Activated T-cell treated with anti-CD3 and anti-CD28 coated beads, Interleukin-2, amount 50 U/mL, for 24 hours (primary cell): Measurements from ENCODE around the gene TNPO3.
"Not testable (repeated sequence)": the region's sequence is repeated elsewhere in the genome, so short reads cannot be mapped to it uniquely, and the experiment has no call there.

ENCODE experiments used
- DNase-seq: peaks from one replicate; pipeline ENCODE4 v3.0.0-alpha.2; 2020
- H3K27ac Mint-ChIP-seq: 2 replicates; pipeline ENCODE4 v1.8.0; 2020; ENCODE audit warnings: mild to moderate bottlenecking, mixed read lengths
- H3K27me3 Mint-ChIP-seq: 2 replicates; pipeline ENCODE4 v1.8.0; 2020; ENCODE audit warnings: mixed read lengths
- H3K36me3 Mint-ChIP-seq: 2 replicates; pipeline ENCODE4 v1.8.0; 2020; ENCODE audit warnings: low read depth, mixed read lengths
- H3K4me1 Mint-ChIP-seq: 2 replicates; pipeline ENCODE4 v1.8.0; 2020; ENCODE audit warnings: low read depth, mixed read lengths
- H3K4me3 Mint-ChIP-seq: 2 replicates; pipeline ENCODE4 v1.8.0; 2020; ENCODE audit warnings: mild to moderate bottlenecking, moderate library complexity, mixed read lengths
- H3K9me3 Mint-ChIP-seq: 2 replicates; pipeline ENCODE4 v1.8.0; 2020; ENCODE audit warnings: mixed read lengths

TNPO3 gene

DNA sequence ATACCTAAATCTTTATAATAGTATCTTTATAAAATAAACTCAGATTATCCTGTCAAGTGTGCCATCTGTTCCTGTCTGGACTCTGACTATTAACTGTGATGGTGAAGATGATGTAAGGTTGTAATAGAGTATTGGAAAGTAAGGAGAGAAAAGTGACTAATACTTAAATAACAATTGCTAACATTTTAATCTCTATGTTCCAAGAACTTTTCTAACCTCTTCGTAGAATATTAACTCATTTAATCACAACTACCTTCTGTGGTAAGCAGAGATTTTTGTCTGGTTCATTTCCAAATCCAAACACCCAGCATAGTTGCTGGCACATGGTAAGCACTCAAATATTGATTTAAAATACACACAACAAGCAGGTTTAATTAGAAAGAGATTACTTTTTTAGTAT lies 2.5 kb downstream of the TNPO3 start:
- H3K9me3 Mint-ChIP-seq, result no peaks in the 10 kb centered on the region
- H3K27me3 Mint-ChIP-seq, result no peaks in the 10 kb centered on the region
- no peak for DNase-seq
- H3K36me3 Mint-ChIP-seq, result peaks cover 63% of the 10 kb centered on the region
- peak overlapping the region; percentile 94 for H3K4me3 Mint-ChIP-seq
- peaks cover 52% of the 10 kb centered on the region for H3K4me1 Mint-ChIP-seq
- H3K27ac Mint-ChIP-seq, result no peak overlapping the region

DNA sequence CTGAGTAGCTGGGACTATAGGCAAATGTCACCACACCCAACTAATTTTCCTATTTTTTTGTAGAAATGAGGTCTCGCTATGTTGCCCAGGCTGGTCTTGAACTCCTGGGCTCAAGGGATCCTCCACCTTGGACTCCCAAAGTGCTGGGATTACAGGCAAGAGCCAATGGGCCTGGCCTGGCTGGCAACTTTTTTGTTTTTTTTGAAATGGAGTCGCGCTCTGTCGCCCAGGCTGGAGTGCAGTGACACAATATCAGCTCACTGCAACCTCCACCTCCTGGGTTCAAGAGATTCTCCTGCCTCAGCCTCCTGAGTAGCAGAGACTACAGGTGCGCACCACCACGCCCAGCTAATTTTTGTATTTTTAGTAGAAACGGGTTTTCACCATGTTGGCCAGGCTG lies 3.5 kb downstream of the TNPO3 start:
- not testable (repeated sequence) for H3K27ac Mint-ChIP-seq, H3K9me3 Mint-ChIP-seq, H3K27me3 Mint-ChIP-seq, H3K4me3 Mint-ChIP-seq, DNase-seq
- Mint-ChIP-seq H3K36me3 (peaks cover 73% of the 10 kb centered on the region), H3K4me1 (peaks cover 62% of the 10 kb centered on the region)

- peaks cover 79% of the 10 kb centered on the region for H3K4me1 Mint-ChIP-seq
These were observed 7.2 kb downstream of the TNPO3 start for GRCh38 chr7:129047761-129048160.

GRCh38 chr7:129045682-129046081 lies 9.2 kb downstream of the TNPO3 start:
- no peaks in the 10 kb centered on the region for H3K27me3 Mint-ChIP-seq
- H3K9me3 Mint-ChIP-seq, result no peaks in the 10 kb centered on the region
- no peak for DNase-seq
- H3K27ac Mint-ChIP-seq, result no peak overlapping the region
- no peak overlapping the region for H3K4me3 Mint-ChIP-seq
- H3K36me3 Mint-ChIP-seq, result peaks cover 77% of the 10 kb centered on the region
- H3K4me1 Mint-ChIP-seq, result peaks cover 87% of the 10 kb centered on the region

More at GRCh38 chr7:129047761-129048160, 7.2 kb downstream of the TNPO3 start:
- H3K36me3 Mint-ChIP-seq, result peaks cover 77% of the 10 kb centered on the region
- H3K27ac Mint-ChIP-seq, result no peak overlapping the region
- H3K4me3 Mint-ChIP-seq, result no peak overlapping the region
- no peaks in the 10 kb centered on the region for H3K9me3 Mint-ChIP-seq
- no peaks in the 10 kb centered on the region for H3K27me3 Mint-ChIP-seq
- DNase-seq, result no peak

- H3K4me1 Mint-ChIP-seq, result peaks cover 77% of the 10 kb centered on the region
These were observed 11.9 kb downstream of the TNPO3 start for GRCh38 chr7:129043012-129043411.

DNA sequence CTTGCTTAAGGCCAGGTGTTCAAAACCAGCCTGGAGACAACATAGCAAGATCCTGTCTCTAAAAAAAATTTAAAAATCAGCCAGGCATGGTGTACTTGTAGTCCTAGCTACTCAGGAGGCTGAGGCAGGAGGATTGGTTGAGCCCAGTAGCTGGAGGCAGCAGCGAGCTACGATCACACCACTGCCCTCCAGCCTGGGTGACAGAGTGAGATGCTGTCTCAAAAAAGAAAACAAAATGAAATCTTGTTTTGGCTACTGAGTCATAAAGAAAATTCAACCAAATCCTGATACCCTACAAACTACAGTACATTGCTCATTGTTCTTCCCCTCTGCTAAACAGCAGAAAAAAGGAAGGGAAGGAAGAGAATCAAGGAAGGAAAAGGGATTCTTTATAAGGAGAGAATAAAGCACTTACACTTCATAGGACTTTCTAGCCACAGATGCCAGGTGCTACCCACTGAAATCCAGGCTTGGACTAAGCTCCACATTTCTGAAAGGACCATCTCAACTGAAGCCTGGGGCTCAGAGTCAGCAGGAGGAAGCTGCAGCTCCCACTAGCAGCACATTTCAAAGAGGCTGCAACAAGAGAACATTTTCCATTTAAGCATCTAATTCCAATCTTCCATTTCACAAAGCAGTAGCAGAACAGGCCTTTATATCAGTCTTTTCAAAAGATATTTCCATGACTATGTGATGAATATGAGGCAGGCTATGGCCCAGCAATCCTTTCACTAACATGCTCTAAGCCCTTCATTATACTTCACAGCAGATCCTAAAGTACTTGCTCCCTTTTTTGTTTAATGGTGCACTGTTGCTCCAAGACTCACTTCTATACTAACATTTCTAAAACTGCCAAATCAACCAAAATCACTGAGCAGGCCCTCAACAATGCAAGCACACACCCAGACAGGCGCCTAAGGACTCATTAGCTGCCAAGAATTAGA lies 13.5 kb downstream of the TNPO3 start:
- H3K27ac Mint-ChIP-seq, result peak overlapping the region; percentile 13
- no peaks in the 10 kb centered on the region for H3K27me3 Mint-ChIP-seq
- H3K9me3 Mint-ChIP-seq, result no peaks in the 10 kb centered on the region
- DNase-seq, result no peak
- peaks cover 69% of the 10 kb centered on the region for H3K4me1 Mint-ChIP-seq
- H3K36me3 Mint-ChIP-seq, result peaks cover 79% of the 10 kb centered on the region
- H3K4me3 Mint-ChIP-seq, result no peak overlapping the region

More at GRCh38 chr7:129043012-129043411, 11.9 kb downstream of the TNPO3 start:
- Mint-ChIP-seq H3K27me3 (no peaks in the 10 kb centered on the region), H3K9me3 (no peaks in the 10 kb centered on the region), H3K27ac (no peak overlapping the region), H3K4me3 (no peak overlapping the region), H3K36me3 (peaks cover 81% of the 10 kb centered on the region)
- no peak for DNase-seq

DNA sequence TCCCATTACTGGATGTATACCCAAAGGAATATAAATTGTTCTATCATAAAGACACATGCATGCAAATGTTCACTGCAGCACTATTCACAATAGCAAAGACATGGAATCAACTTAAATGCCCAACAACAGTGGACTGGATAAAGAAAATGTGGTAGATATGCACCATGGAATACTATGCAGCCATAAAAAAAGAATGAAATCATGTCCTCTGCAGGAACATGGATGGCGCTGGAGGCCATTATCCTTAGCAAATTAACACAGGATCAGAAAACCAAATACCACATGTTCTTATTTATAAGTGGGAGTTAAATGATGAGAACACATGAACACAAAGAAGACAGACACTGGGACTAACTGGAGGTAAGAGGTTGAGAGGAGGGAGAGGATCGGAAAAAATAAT lies 16.4 kb downstream of the TNPO3 start:
- not testable (repeated sequence) for H3K27ac Mint-ChIP-seq, H3K27me3 Mint-ChIP-seq, H3K4me3 Mint-ChIP-seq, H3K9me3 Mint-ChIP-seq, DNase-seq
- H3K4me1 Mint-ChIP-seq, result peaks cover 54% of the 10 kb centered on the region
- peaks cover 89% of the 10 kb centered on the region for H3K36me3 Mint-ChIP-seq

DNA sequence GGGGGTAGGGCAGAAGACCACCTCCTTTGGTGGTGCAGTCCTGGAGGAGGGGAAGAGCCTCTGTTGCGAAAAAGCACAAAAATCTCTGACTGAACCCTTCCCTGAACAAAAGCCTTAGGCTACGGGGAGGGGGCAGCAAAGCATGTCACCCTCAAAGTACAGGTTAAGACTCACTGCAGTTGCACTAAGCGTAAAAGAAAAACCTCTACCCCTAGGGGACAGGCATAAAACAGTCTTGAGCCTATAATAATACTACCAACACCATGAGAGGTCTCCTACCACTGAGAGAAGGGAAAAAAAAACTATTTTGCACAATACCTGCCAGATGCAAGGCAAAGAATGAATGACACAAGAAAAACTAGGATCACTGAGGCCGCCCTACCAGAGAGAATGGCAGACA lies 17.3 kb downstream of the TNPO3 start:
- H3K4me1 Mint-ChIP-seq, result peaks cover 52% of the 10 kb centered on the region

GRCh38 chr7:129032017-129032416 lies 22.9 kb downstream of the TNPO3 start:
- Mint-ChIP-seq H3K36me3 (peaks cover 85% of the 10 kb centered on the region), H3K27me3 (no peaks in the 10 kb centered on the region), H3K4me1 (peaks cover 58% of the 10 kb centered on the region), H3K27ac (no peak overlapping the region), H3K4me3 (no peak overlapping the region), H3K9me3 (no peaks in the 10 kb centered on the region)
- no peak for DNase-seq

More for the DNA sequence above, 17.3 kb downstream of the TNPO3 start:
- no peaks in the 10 kb centered on the region for H3K9me3 Mint-ChIP-seq
- peaks cover 90% of the 10 kb centered on the region for H3K36me3 Mint-ChIP-seq
- H3K27ac Mint-ChIP-seq, result peak overlapping the region; percentile 5
- no peak for DNase-seq
- H3K27me3 Mint-ChIP-seq, result no peaks in the 10 kb centered on the region
- no peak overlapping the region for H3K4me3 Mint-ChIP-seq

DNA sequence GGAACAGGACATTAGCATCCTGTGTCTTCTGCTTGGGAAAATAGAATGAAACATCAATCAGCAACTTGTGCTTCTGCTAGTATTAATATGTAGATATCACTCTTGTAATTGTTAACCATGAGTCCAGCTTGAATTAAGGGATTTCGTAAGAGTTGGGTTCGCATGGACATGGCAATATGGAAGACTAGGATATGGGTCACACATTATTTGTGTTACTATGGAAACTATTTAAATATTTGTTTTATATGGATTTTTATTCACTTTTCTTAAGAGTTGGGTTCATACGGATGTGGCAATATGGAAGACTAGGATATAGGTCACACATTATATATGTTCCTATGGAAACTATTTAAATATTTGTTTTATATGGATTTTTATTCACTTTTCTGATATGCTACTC lies 24.5 kb downstream of the TNPO3 start:
- peaks cover 76% of the 10 kb centered on the region for H3K36me3 Mint-ChIP-seq
- no peaks in the 10 kb centered on the region for H3K27me3 Mint-ChIP-seq
- no peak overlapping the region for H3K4me3 Mint-ChIP-seq
- no peaks in the 10 kb centered on the region for H3K9me3 Mint-ChIP-seq
- H3K4me1 Mint-ChIP-seq, result peaks cover 58% of the 10 kb centered on the region
- no peak overlapping the region for H3K27ac Mint-ChIP-seq
- no peak for DNase-seq

DNA sequence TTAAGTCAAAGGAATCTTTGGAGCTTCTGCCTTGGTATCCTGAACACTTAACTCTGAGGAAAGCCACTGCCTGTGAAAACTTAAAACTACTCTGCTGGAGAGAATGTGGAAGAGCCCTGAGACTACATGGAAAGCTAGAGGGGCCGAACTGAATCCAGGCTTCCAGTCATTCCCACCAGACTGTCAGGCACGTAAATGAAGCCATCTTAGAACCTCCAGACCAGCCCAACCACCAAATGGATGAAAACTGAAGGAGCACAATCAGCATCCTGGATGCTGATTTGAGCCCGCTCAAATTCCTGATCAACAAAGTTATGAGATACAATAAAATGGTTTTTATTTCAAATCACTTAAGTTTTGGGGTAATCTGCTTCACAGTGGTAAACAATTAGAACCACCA lies 30.8 kb downstream of the TNPO3 start:
- H3K36me3 Mint-ChIP-seq, result peaks cover 41% of the 10 kb centered on the region
- H3K9me3 Mint-ChIP-seq, result no peaks in the 10 kb centered on the region
- H3K4me1 Mint-ChIP-seq, result peaks cover 50% of the 10 kb centered on the region
- no peak for DNase-seq
- peak overlapping the region; percentile 44 for H3K27ac Mint-ChIP-seq
- H3K4me3 Mint-ChIP-seq, result no peak overlapping the region
- no peaks in the 10 kb centered on the region for H3K27me3 Mint-ChIP-seq

- no peaks in the 10 kb centered on the region for H3K9me3 Mint-ChIP-seq
- no peaks in the 10 kb centered on the region for H3K27me3 Mint-ChIP-seq
- peaks cover 38% of the 10 kb centered on the region for H3K36me3 Mint-ChIP-seq
- H3K4me3 Mint-ChIP-seq, result no peak overlapping the region
- H3K4me1 Mint-ChIP-seq, result peaks cover 51% of the 10 kb centered on the region
- DNase-seq, result no peak
- H3K27ac Mint-ChIP-seq, result no peak overlapping the region
These were observed 33.3 kb downstream of the TNPO3 start for GRCh38 chr7:129021656-129022055.

DNA sequence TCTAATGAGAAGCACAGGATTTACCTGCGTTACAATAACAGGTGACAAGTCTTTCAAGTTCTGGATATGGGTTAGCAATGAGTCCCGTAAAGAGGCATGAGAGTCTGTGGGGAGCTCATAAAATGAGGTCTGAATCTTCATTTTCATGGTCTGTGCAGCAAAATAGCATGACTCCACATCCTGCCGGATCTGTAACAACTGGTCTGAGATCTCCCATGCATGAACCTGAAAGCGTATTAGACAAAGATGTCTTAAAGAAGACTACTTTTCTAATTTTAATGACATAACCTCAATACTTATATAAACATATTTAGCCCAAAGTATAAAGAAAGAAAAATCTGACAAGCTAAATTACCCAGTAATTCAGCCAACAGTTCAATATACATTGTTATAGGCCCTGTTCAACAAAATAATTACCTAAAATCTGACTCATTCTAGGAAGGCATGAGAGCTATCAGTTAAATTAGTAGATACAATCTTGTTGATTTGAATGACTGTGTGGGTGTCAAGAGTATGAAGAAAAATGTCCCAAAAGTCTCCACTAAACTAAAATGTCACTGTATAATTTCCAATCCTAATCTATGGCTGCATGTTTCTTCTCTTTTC lies 36.9 kb downstream of the TNPO3 start:
- Mint-ChIP-seq H3K4me1 (peaks cover 41% of the 10 kb centered on the region), H3K9me3 (no peaks in the 10 kb centered on the region), H3K27me3 (no peaks in the 10 kb centered on the region), H3K36me3 (peaks cover 57% of the 10 kb centered on the region), H3K4me3 (no peak overlapping the region), H3K27ac (peak overlapping the region; percentile 34)
- DNase-seq, result no peak

- H3K27ac Mint-ChIP-seq, result peak overlapping the region; percentile 10
- H3K36me3 Mint-ChIP-seq, result peaks cover 65% of the 10 kb centered on the region
- no peaks in the 10 kb centered on the region for H3K9me3 Mint-ChIP-seq
These were observed 37.6 kb downstream of the TNPO3 start for GRCh38 chr7:129017264-129017663.

DNA sequence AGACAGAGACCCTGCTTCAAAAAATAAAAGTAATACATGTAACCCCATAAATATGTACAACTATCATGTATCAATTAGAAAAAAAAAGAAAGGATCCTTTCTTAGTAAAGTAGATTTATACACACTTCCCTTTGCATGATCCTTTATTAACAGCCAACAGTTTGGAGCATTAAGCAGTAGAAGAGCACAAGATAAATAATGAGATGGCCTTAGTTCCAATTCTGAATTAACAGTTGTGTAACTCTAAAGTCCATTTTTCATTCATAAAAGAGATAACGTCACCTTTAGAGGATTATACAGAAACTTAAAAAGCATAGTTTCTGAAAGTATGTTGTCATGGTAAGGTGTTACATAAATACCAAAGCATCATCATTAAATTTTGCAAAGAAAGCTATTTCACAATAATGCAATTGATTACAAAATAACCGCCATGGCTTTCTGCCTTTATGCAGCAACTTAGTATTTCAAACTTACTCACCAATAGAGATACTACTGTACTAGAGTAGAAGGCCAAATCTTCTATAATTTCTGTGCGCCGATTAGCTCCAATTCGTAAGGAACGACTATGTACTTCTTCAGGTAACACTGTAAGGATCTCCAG lies 40.3 kb downstream of the TNPO3 start:
- Mint-ChIP-seq H3K4me3 (no peak overlapping the region), H3K27ac (no peak overlapping the region), H3K4me1 (peaks cover 42% of the 10 kb centered on the region), H3K9me3 (no peaks in the 10 kb centered on the region), H3K27me3 (no peaks in the 10 kb centered on the region), H3K36me3 (peaks cover 80% of the 10 kb centered on the region)
- no peak for DNase-seq

More at GRCh38 chr7:129017264-129017663, 37.6 kb downstream of the TNPO3 start:
- no peaks in the 10 kb centered on the region for H3K27me3 Mint-ChIP-seq
- peaks cover 39% of the 10 kb centered on the region for H3K4me1 Mint-ChIP-seq
- no peak overlapping the region for H3K4me3 Mint-ChIP-seq
- no peak for DNase-seq
